ENCODE data around the gene HPS6.

HPS6 gene

DNA sequence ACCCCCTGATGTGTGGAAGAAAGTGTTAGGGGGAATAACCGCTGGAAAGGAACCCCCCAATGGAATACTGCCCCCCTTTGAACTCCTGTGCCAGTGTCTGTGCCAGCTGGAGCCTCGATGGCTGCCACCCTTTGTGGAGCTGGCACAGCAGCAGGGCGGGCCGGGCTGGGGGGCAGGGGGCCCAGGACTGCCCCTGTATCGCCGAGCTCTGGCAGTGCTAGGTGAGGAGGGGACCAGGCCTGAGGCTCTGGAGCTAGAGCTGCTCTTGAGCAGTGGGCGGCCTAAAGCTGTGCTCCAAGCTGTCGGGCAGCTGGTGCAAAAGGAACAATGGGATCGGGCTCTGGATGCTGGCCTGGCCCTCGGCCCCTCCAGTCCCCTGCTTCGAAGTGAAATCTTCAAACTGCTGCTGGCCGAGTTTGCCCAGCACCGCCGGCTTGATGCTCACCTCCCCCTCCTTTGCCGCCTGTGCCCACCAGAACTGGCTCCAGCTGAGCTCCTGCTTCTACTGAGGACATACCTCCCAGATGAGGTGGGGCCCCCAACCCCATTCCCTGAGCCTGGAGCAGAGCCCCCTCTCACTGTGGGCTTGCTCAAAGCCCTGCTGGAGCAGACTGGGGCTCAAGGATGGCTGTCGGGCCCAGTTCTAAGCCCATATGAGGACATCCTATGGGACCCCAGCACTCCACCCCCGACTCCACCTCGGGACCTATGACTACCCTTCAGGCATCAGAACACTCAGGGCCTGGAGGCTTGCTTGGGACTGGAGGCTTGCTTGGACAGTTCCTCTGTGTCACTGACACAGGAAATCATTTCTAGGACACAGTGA lies 2.2 kb downstream of the HPS6 start:
- no peak for TF ChIP-seq CTCF (IDR thresholded peaks at IDR 0.05; ENCODE audit: unreplicated experiment in 3 of 3)
- Mint-ChIP-seq H3K36me3 (ENCODE audit: low read depth) (no peaks in the 10 kb centered on the region), H3K9me3 (no peaks in the 10 kb centered on the region), H3K4me1 (peaks cover 5% of the 10 kb centered on the region), H3K4me3 (peak overlapping the region; percentile 63 to 88 (median 70)), H3K27ac (no peak overlapping the region), H3K27me3 (ENCODE audit: low read depth) (peaks cover 8% of the 10 kb centered on the region)

DNA sequence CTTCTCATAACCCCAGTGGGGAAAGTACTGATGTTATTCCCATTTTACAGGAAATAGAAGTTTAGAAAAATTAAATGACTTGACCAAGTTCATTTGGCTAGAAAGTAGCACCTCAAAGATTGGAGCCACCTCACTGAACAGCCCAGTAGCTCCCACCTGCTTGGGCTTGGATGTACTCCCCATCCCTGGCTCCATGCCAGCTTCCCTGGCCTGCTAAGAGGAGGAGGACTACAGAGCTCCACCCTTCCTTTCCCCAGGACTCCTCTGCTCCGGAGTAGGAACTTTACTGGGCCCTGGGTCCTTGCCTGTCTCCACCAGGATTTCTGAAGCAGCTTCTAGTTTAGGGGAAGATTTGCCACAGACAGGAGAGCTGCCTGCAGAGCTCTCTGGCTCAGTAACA lies 3.1 kb downstream of the HPS6 start:
- Mint-ChIP-seq H3K36me3 (ENCODE audit: low read depth) (no peaks in the 10 kb centered on the region), H3K4me1 (peaks cover 5% of the 10 kb centered on the region), H3K27me3 (ENCODE audit: low read depth) (peaks cover 8% of the 10 kb centered on the region), H3K27ac (no peak overlapping the region), H3K4me3 (peak overlapping the region in 2 of 3 experiments; percentile 21 to 34), H3K9me3 (no peaks in the 10 kb centered on the region)
- TF ChIP-seq CTCF (IDR thresholded peaks at IDR 0.05; ENCODE audit: unreplicated experiment in 3 of 3): no peak

DNA sequence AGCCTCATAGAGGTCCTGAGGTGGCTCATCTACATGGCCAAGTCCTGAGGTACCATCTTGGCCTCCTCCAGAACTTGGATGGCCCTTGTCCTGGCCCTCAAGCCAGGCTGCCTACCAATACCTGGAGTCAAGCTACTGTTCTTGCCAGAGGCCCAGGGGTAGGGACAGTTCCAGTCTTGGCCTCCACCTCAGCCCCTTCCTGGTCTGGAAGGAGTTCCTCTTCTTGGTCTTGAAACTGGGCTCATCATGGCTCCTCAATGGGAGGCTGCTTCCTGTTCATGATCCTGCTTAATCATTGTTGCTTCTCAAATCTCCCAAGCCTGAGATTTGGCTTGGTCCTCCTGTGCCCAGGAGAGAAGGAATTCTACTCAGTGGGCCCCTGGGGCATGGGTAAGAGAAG lies 3.9 kb downstream of the HPS6 start:
- no peaks in the 10 kb centered on the region for H3K36me3 Mint-ChIP-seq (ENCODE audit: low read depth)
- H3K4me3 Mint-ChIP-seq: peak overlapping the region; percentile 34 to 37 (median 36)
- H3K27ac Mint-ChIP-seq: no peak overlapping the region
- no peaks in the 10 kb centered on the region for H3K9me3 Mint-ChIP-seq
- TF ChIP-seq CTCF (IDR thresholded peaks at IDR 0.05; ENCODE audit: unreplicated experiment in 3 of 3): no peak
- peaks cover 3% of the 10 kb centered on the region for H3K27me3 Mint-ChIP-seq (ENCODE audit: low read depth)
- H3K4me1 Mint-ChIP-seq: peaks cover 5% of the 10 kb centered on the region

DNA sequence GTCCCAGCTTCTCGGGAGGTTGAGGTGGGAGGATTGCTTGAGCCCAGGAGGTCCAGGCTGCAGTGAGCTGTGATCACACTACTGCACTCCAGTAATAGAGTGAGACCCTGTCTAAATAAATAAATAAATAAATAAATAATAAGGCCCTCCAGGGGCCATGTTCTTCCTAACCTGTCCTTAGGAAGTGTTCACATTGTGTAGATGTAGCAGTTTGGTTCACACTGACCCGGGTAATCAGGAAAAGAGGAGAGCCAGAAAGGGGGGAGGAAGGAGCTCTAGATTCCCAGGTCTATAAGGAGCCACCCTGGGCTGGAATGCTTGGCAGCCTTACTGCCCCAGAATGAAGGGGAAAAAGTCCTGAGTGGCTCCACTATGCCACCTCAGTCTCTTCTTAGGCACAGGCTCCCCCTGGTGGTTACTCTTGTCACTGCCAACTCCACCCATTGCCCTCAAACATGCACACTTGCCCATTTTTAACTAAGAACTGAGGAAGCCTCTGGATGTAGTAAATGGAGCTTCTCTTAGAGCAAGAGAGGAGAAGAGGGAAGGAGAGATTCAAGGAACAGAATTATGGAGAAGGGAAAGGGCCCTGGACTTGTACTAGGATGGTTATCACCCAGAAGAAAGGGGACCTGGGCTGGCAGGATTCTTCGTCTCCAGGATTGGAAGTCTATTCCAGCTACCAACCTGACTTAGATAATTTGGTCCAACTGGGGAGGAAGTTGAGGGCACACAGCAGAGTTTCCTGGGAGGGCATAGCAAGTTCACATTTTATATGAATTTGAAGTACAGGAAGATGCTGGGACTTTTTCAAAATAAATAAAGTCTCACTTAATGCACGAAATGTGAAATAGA lies 7.8 kb downstream of the HPS6 start:
- peak; percentile 85 to 88 (median 88) for TF ChIP-seq CTCF (IDR thresholded peaks at IDR 0.05; ENCODE audit: unreplicated experiment in 3 of 3)
- H3K4me1 Mint-ChIP-seq: no peaks in the 10 kb centered on the region
- H3K36me3 Mint-ChIP-seq (ENCODE audit: low read depth): no peaks in the 10 kb centered on the region
- H3K27ac Mint-ChIP-seq: no peak overlapping the region
- no peaks in the 10 kb centered on the region for H3K9me3 Mint-ChIP-seq
- H3K27me3 Mint-ChIP-seq (ENCODE audit: low read depth): no peaks in the 10 kb centered on the region
- no peak overlapping the region for H3K4me3 Mint-ChIP-seq

GRCh38 chr10:102083541-102083940 lies 18.4 kb downstream of the HPS6 start:
- TF ChIP-seq CTCF (IDR thresholded peaks at IDR 0.05; ENCODE audit: unreplicated experiment in 3 of 3): no peak
- Mint-ChIP-seq H3K27me3 (ENCODE audit: low read depth) (no peaks in the 10 kb centered on the region), H3K36me3 (ENCODE audit: low read depth) (no peaks in the 10 kb centered on the region), H3K27ac (no peak overlapping the region), H3K9me3 (no peaks in the 10 kb centered on the region), H3K4me3 (no peak overlapping the region), H3K4me1 (no peaks in the 10 kb centered on the region)

Measured in nephron (organoid).